ENCODE results near the gene OR10A4. TPM values are rescaled to one million over a fixed set of nuclear protein-coding genes. Genes with fewer than 3 reads are reported as not detected.

The OR10A4 gene
- polyA plus RNA-seq, 3 donors, result not detected

Other genes starting within 250 kb of the OR10A4 start
- 1 to 10 TPM; 3.0 to 9.3 (median 8.2) TPM for gene DCHS1, start 220.8 kb upstream of the OR10A4 start, polyA plus RNA-seq
- 10 to 100 TPM; 23.4 to 34.1 (median 34.0) TPM for gene MRPL17, start 193.3 kb upstream of the OR10A4 start, polyA plus RNA-seq
- under 1 TPM in 1 of 3 donors, not detected in 2; 0.02 TPM for gene OR2AG2, start 104.6 kb upstream of the OR10A4 start, polyA plus RNA-seq
- gene OR2AG1, start 93.6 kb upstream of the OR10A4 start, polyA plus RNA-seq, result not detected
- not detected for gene OR6A2, start 76.9 kb upstream of the OR10A4 start, polyA plus RNA-seq
- not detected for gene OR10A5, start 30.9 kb upstream of the OR10A4 start, polyA plus RNA-seq
- gene OR10A2, start 13.6 kb upstream of the OR10A4 start, polyA plus RNA-seq, result not detected
- gene OR2D2, start 15.9 kb downstream of the OR10A4 start, polyA plus RNA-seq, result not detected
- gene OR2D3, start 44.4 kb downstream of the OR10A4 start, polyA plus RNA-seq, result not detected
- gene ZNF215, start 49.8 kb downstream of the OR10A4 start, polyA plus RNA-seq, result 1 to 10 TPM in 1 of 3 donors, under 1 TPM in 2; 0.48 to 2.8 (median 0.90) TPM
- under 1 TPM; 0.51 to 0.94 (median 0.90) TPM for gene ZNF214, start 143.7 kb downstream of the OR10A4 start, polyA plus RNA-seq
- under 1 TPM in 1 of 3 donors, not detected in 2; 0.11 TPM for gene NLRP14, start 143.9 kb downstream of the OR10A4 start, polyA plus RNA-seq
- gene RBMXL2, start 212.4 kb downstream of the OR10A4 start, polyA plus RNA-seq, result not detected